WTC11 (cell line): ENCODE results near the gene EDIL3. TPM values are rescaled to one million over a fixed set of nuclear protein-coding genes. Genes with fewer than 3 reads are reported as not detected.

ENCODE experiments used
- ATAC-seq: fragments of 200-7000 bp; cut with Tn5 transposase; 2 replicates; pipeline ENCODE4 v1.10.0; 2021; ENCODE audit warnings: mild to moderate bottlenecking, moderate library complexity
- CTCF ChIA-PET: fragments of 300-600 bp; sonication (Branson Sonifier 250); formaldehyde crosslinking; loops from one replicate; lab custom pipeline; 2021; ENCODE audit warnings: antibody characterized with exemption; lab: Charles Lee
- POLR2A ChIA-PET: fragments of 350-600 bp; sonication (Branson Sonifier 250); formaldehyde crosslinking; loops from one replicate; lab custom pipeline; 2021; ENCODE audit warnings: antibody characterized with exemption; lab: Charles Lee
- DNase-seq: peaks from one replicate; pipeline ENCODE4 v3.0.0; 2021; ENCODE audit warnings: low spot score
- H3K27ac Mint-ChIP-seq: 2 replicates; pipeline ENCODE4 v1.8.0; 2021; ENCODE audit warnings: mixed read lengths
- H3K27me3 Mint-ChIP-seq: 2 replicates; pipeline ENCODE4 v1.8.0; 2021; ENCODE audit warnings: low read depth, mild to moderate bottlenecking, moderate library complexity, mixed read lengths
- H3K36me3 Mint-ChIP-seq: 2 replicates; pipeline ENCODE4 v1.8.0; 2021; ENCODE audit warnings: mixed read lengths
- H3K4me1 Mint-ChIP-seq: 2 replicates; pipeline ENCODE4 v1.8.0; 2022; ENCODE audit warnings: mixed read lengths
- H3K4me3 Mint-ChIP-seq: 2 replicates; pipeline ENCODE4 v1.8.0; 2021; ENCODE audit warnings: mild to moderate bottlenecking, moderate library complexity, mixed read lengths
- H3K9me3 Mint-ChIP-seq: 2 replicates; pipeline ENCODE4 v1.8.0; 2021; ENCODE audit warnings: mixed read lengths
- ARID4B ChIP-seq: sonication (generic); formaldehyde crosslinking; IDR thresholded peaks from 2 replicates; pipeline ENCODE4 v1.8.0; 2023; ENCODE audit warnings: missing genetic modification reagents, mild to moderate bottlenecking, borderline replicate concordance
- ATF2 ChIP-seq: sonication (generic); formaldehyde crosslinking; IDR thresholded peaks from 2 replicates; pipeline ENCODE4 v1.8.1; 2022; ENCODE audit warnings: low read depth, missing genetic modification reagents, borderline replicate concordance
- ATF6 ChIP-seq: sonication (generic); formaldehyde crosslinking; IDR thresholded peaks from 2 replicates; pipeline ENCODE4 v1.8.1; 2023; ENCODE audit warnings: mild to moderate bottlenecking, missing genetic modification reagents
- CREB1 ChIP-seq: sonication (generic); formaldehyde crosslinking; IDR thresholded peaks from 2 replicates; pipeline ENCODE4 v1.8.0; 2023; ENCODE audit warnings: mild to moderate bottlenecking, missing genetic modification reagents
- CTCF ChIP-seq: fragments of 200-600 bp; IDR thresholded peaks from 2 replicates; pipeline ENCODE4 v1.8.0; 2022; ENCODE audit warnings: antibody characterized with exemption
- E2F1 ChIP-seq: sonication (generic); formaldehyde crosslinking; IDR thresholded peaks from 2 replicates; pipeline ENCODE4 v1.8.0; 2022; ENCODE audit warnings: mild to moderate bottlenecking, missing genetic modification reagents
- E2F5 ChIP-seq: sonication (generic); formaldehyde crosslinking; IDR thresholded peaks from 2 replicates; pipeline ENCODE4 v1.8.1; 2022; ENCODE audit warnings: mild to moderate bottlenecking, moderate library complexity, missing genetic modification reagents
- JAZF1 ChIP-seq: fragments of 250-450 bp; sonication (Bioruptor Pico); IDR thresholded peaks from 2 replicates; pipeline ENCODE4 v1.9.0; 2021; ENCODE audit warnings: moderate library complexity, mild to moderate bottlenecking, inconsistent platforms
- JUN ChIP-seq: sonication (generic); formaldehyde crosslinking; IDR thresholded peaks from 2 replicates; pipeline ENCODE4 v1.8.0; 2023; ENCODE audit warnings: mild to moderate bottlenecking, missing genetic modification reagents
- KAT7 ChIP-seq: sonication (generic); formaldehyde crosslinking; IDR thresholded peaks from 2 replicates; pipeline ENCODE4 v1.8.1; 2023; ENCODE audit warnings: missing genetic modification reagents, mild to moderate bottlenecking, borderline replicate concordance
- NFYB ChIP-seq: sonication (generic); formaldehyde crosslinking; conservative IDR thresholded peaks from 2 replicates; pipeline ENCODE4 v1.8.0; 2022; ENCODE audit warnings: low read depth, missing genetic modification reagents
- OVOL2 ChIP-seq: fragments of 250-450 bp; sonication (Bioruptor Pico); IDR thresholded peaks from 2 replicates; pipeline ENCODE4 v1.9.0; 2021; ENCODE audit warnings: mild to moderate bottlenecking, borderline replicate concordance
- TP53 ChIP-seq: sonication (generic); formaldehyde crosslinking; IDR thresholded peaks from 2 replicates; pipeline ENCODE4 v1.8.1; 2023; ENCODE audit warnings: mild to moderate bottlenecking, missing genetic modification reagents
- USF1 ChIP-seq: sonication (generic); formaldehyde crosslinking; IDR thresholded peaks from 2 replicates; pipeline ENCODE4 v1.8.0; 2022; ENCODE audit warnings: mild to moderate bottlenecking, missing genetic modification reagents
- ZNF219 ChIP-seq: sonication (generic); formaldehyde crosslinking; IDR thresholded peaks from 2 replicates; pipeline ENCODE4 v1.8.0; 2023; ENCODE audit warnings: missing genetic modification reagents, mild to moderate bottlenecking, borderline replicate concordance
- ZNF232 ChIP-seq: sonication (generic); formaldehyde crosslinking; IDR thresholded peaks from 2 replicates; pipeline ENCODE4 v1.8.0; 2022; ENCODE audit warnings: mild to moderate bottlenecking, missing genetic modification reagents
- ZNF423 ChIP-seq: fragments of 250-450 bp; sonication (Bioruptor Pico); IDR thresholded peaks from 2 replicates; pipeline ENCODE4 v2.1.2; 2022; ENCODE audit warnings: mild to moderate bottlenecking, moderate library complexity
- total RNA-seq: library from RNA; stranded (reverse); gene quantifications from 3 replicates; pipeline ENCODE4 v1.2.3, GENCODE V29; 2021

Gene EDIL3
- total RNA-seq, 1 experiment from 2014 or later, result 48.3 TPM

- ChIA-PET POLR2A (no interaction called here), CTCF (interaction anchor here (1.0 kb wide), 1 partner anchor 107 kb away, joined by 3 read pairs; no protein-coding TSS in a partner anchor)
- H3K4me3 Mint-ChIP-seq, result no peak overlapping the region
- no peak; the same call in 1 of the 2 replicates for ATAC-seq
- H3K4me1 Mint-ChIP-seq, result peaks cover 47% of the 10 kb centered on the region
- H3K27me3 Mint-ChIP-seq, result no peaks in the 10 kb centered on the region
- no peaks in the 10 kb centered on the region for H3K9me3 Mint-ChIP-seq
- TF ChIP-seq CTCF, result peak; percentile 44
- TF ChIP-seq ZNF232 (CRISPR knock-in tag), result no peak
- DNase-seq, result peak; percentile 51
- no peaks in the 10 kb centered on the region for H3K36me3 Mint-ChIP-seq
- H3K27ac Mint-ChIP-seq, result no peak overlapping the region
These were observed 109.9 kb downstream of the EDIL3 start for GRCh38 chr5:84274585-84275468.

- ChIA-PET POLR2A (no interaction called here), CTCF (no interaction called here)
- H3K9me3 Mint-ChIP-seq, result no peaks in the 10 kb centered on the region
- H3K4me1 Mint-ChIP-seq, result peaks cover 38% of the 10 kb centered on the region
- no peak overlapping the region for H3K4me3 Mint-ChIP-seq
- TF ChIP-seq CREB1 (CRISPR knock-in tag) (no peak), E2F5 (no peak), ARID4B (no peak), ZNF423 (CRISPR knock-in tag) (no peak), OVOL2 (CRISPR knock-in tag) (no peak)
- no peak for DNase-seq
- ATAC-seq, result no peak
- H3K36me3 Mint-ChIP-seq, result no peaks in the 10 kb centered on the region
- H3K27ac Mint-ChIP-seq, result no peak overlapping the region
- H3K27me3 Mint-ChIP-seq, result no peaks in the 10 kb centered on the region; the same call in 1 of the 2 replicates
These were observed 111.2 kb downstream of the EDIL3 start for GRCh38 chr5:84273517-84273883.

GRCh38 chr5:84272771-84273516 is 111.7 kb downstream of the EDIL3 start:
- DNase-seq (no peak), ATAC-seq (no peak; the same call in 1 of the 2 replicates)
- Mint-ChIP-seq H3K36me3 (no peaks in the 10 kb centered on the region), H3K4me3 (no peak overlapping the region), H3K9me3 (no peaks in the 10 kb centered on the region), H3K4me1 (peaks cover 38% of the 10 kb centered on the region), H3K27ac (no peak overlapping the region), H3K27me3 (no peaks in the 10 kb centered on the region; the same call in 1 of the 2 replicates)
- CTCF ChIA-PET, result no interaction called here
- POLR2A ChIA-PET, result no interaction called here
- TF ChIP-seq KAT7 (CRISPR knock-in tag) (no peak), E2F1 (CRISPR knock-in tag) (no peak), ATF6 (CRISPR knock-in tag) (no peak), ATF2 (CRISPR knock-in tag) (no peak), ZNF219 (CRISPR knock-in tag) (no peak), JAZF1 (CRISPR knock-in tag) (no peak), TP53 (CRISPR knock-in tag) (no peak), NFYB (no peak), USF1 (no peak), JUN (CRISPR knock-in tag) (no peak)
